Glomerular visceral epithelial cell (primary cell): ENCODE results near the gene BEGAIN.
"Not testable (repeated sequence)": the region's sequence is repeated elsewhere in the genome, so short reads cannot be mapped to it uniquely, and the experiment has no call there.

Experiments
- DNase-seq: peaks from one replicate; pipeline ENCODE4 v3.0.0-alpha.2; 2016; ENCODE audit errors: extremely low spot score

The BEGAIN gene

DNA sequence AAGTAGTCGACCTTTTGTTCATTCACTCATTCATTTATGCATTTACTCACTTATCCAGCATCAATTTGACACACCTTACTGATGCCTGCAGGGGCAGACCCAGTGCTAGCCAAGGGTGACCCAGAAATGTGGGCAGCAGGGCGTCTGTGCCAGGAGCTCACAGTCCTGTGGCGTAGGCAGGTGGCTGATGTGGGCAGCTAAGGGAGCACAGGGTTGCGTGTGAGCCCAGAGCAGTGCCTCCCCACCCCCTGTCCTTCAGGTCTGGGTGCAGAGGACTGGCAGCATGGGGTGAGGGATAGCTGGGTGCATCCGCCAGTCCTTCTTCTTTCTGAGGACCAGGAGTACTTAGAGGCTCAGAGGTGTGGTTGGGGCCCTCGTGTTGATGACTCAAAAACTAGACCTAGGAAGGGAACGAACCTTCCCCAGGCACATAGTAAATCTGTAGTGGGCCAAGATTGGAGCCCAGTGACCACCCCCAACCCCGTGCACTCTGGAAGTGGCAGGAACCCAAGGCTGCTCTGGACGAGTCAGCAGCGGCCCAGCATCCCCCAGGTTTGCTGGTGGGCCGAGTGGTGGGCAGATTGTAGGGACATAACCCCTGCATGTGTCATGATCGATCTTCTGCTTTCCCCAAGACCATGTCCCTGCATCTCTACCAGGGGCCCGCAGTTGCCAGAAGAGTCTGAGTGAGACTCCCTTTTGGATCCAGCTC lies 63.9 kb downstream of the BEGAIN start:
- DNase-seq, result no peak

DNA sequence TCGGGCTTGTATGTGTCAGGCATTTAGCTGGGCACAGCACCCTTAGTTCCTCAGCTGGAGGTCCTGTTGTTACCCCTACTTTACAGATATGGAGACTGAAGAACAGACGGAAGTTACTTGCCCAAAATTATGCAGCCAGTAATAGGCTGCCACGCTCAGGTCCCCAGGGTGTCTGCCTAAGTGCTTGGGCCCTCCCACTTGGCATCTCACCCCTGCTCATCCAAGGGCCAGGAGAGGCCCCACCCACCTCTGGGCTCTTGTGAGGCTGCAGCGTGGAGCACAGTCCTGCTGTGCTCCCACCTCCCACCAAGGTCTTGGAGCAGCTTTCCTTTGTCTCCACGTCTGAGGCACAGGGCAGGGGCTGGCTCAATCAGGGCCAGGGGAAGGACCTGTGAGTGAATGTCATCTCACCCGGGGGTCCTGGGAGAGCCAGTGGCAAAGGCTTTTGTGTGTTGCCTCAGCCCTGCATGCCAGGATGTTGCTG lies 64.6 kb downstream of the BEGAIN start:
- DNase-seq, result no peak

DNA sequence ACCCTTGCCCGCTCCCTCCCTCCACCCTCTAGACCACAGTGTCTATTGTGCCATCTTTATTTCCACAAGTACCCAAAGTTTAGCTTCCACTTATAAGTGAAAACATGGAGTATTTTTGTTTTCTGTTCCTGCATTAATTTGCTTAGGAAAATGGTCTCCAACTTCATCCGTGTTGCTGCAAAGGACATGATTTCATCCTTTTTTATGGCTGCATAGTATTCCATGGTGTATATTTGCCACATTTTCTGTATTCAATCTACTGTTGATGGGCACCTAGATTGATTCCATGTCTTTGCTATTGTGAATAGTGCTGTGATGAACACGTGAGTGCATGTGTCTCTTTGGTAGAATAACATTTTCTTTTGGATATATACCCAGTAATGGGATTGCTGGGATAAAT lies 81.2 kb downstream of the BEGAIN start:
- DNase-seq, result not testable (repeated sequence)

DNA sequence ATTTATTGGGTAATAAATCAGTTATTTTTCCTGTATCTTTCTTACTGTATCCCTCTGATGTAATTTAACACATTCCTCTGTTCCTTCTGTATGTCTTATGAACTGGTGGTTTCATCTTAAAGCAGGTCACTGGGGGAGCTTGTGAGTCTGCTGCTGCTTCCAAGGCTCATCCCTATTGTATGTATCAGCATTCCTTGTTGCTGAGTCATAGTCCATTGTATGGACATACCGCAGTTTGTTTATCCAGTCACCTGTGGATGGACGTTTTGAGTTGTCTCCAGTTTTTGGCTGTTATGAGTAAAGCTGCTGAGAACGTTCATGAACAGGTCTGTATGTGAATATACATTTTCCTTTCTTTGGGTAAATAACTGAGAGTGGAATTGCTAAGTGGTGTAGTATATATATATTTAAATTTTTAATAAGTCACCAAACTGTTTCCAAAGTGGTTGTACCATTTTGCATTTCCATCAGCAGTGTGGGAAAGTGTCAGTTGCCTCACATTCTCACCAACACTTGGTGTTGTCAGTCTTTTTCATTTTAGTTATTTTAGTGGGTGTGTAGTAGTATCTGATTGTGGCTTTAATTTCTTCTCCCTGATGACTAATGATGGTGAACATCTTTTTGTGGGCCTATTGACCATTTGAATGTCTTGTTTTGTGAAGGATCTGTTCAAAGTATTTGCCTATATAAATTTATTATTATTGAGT lies 82.7 kb downstream of the BEGAIN start:
- no peak for DNase-seq

DNA sequence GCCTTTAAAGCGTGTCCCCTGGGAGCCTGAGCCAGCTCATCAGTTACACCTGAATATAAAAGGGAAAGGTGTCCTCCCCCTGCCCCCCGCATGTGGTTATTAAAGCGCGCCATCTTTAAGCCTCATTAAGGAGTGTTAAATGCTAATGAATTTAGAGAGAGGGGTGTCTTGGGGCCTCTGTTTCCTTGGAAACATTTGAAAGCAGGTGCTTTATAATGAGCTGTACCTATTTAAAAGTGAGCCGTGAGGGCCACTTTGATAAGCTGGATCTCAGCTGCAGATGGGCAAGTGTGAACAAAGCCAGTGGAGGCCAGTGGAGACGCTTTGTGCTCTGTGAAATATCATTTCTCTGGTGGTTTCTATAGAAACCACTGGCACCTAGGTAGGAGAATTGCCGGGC lies 84.0 kb downstream of the BEGAIN start:
- no peak for DNase-seq

DNA sequence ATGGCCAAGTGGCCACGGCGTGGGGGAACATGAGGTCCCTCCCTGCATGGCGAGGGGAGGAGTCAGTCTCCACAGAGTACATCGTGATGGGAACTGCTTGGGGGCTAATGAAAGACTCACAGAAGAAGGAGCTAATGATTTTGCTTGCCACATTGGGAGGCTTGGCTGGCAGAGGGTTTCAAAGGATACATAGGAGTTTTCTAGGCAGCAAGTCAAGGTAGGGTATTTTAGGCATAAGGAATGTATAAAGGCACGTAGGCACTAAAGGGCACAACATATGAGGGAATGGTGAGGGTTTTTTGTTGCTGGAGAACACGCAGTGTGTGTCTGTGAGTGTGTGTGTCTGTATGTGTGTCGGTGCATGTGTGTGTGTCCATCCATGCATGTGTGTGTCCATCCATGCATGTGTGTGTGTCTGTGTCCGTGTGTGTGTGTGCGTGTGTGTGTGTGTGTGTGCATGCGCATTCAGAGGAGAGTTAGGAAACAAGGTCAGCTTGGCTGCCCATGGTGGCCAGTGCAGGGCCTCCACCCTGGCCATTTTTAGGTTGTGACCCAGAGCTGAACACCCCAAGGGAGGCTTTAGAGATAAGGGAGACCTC lies 84.5 kb downstream of the BEGAIN start:
- DNase-seq, result no peak

DNA sequence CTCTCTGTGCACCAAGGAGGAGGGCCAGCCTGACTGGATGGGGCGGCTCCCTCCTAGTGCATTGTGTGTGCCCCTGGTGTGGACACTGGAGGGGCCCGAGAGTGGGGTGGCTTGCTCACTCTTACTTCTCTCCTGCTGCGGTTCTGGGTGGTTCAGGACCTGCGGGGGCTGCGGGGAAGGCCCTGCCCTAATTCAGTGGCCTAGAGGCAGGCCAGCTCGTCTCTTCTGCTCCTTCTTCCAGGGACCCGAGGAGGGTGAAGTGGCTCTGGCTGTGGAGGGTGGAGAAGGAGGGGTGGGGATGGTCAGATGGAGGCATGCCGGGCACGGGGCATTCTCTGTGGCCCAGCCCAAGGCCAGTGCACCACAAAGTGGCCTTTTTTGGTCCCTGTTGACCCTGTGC lies 87.1 kb downstream of the BEGAIN start:
- no peak for DNase-seq

DNA sequence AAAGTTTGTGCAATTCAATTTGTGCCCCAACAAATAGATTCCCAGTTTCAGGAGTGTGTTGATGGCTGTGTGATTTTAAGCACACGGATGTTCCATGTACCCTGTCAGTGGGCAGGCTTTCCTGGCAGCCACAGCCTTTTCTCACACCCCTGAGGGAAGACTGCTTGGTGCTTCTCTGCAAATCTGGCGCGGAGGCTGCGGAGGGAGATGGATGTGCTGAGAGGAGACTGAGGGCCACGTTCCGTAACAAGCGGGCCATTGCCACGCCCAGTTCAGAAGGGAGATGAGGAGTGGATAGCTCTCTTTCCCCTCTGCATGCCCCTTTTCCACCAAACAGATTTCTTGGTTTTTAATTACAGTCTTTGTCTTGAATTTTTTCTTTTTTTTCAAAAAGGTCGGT lies 89.1 kb downstream of the BEGAIN start:
- DNase-seq, result no peak

DNA sequence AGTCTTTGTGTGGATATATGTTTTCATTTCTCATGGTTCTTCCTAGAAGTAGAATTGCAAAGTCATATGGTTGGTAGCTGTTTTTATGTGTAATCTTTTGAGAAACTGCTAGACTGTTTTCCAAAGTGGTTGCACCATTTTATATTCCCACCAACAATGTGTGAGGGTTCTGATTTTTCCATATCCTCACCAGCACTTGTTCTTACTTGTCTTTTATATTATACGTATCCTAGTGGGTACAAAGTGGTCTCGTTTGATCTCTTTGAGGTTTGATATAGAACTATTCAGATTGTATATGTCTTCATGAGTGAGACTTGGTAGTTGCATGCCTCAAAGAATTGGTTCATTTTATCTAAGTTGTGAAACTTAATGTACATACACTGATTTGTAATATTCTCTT lies 91.3 kb downstream of the BEGAIN start:
- no peak for DNase-seq

DNA sequence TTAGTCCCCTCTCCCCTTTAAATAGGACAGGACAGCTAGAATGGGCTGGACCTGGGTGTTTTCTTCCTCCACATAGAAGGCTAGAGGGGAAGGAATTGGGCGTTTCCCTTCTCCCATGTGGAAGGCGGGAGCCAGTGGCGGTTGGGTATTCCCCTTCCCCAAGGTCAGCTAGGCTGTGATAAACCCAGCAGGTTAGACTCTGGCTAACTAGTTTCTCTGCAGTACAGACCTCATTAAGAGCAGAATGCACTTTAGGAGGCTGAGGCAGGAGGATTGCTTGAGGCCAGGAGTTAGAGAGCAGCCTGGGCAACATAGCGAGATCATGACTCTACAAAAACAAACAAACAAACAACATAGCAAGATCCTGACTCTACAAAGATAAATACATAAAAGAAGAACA lies 92.6 kb downstream of the BEGAIN start:
- DNase-seq, result no peak

DNA sequence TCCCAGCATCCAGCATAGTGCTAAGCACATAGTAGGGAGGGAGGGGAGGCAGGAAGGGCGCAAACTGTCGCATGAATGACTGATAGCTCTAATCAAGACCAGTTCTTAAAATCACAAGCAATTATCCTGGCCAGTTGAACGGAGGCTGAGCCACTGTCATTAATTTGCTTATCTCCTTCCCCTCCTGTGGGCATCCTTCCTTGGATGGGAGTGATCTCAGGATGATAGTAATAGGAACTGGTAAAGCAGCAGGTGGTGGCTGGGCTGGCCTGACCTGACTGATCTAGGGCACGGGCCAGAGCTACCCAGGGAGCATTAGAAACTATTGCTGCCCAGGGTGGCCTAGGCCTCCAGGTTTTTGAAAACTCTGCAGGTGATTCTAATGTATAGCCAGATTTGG lies 97.0 kb downstream of the BEGAIN start:
- no peak for DNase-seq

DNA sequence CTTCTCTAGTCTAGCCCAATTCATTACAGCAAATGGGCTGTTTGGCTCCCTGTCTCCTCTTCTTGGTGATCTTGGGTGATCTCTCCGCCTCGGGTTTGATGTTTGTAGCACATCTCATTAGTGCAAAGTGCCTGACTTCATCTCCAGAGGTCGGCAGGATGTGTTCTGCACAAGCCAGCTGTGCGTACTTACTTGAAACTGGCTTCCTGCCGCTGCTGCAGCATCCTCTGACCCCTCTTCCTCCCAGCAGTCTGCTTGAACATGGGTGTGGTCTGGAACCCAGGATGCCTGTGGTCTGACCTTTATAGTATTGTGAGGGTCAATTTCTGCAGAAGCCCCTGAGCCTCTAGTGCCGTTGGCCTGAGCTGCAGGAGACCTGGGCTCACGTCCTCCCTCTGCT lies 99.2 kb downstream of the BEGAIN start:
- no peak for DNase-seq

DNA sequence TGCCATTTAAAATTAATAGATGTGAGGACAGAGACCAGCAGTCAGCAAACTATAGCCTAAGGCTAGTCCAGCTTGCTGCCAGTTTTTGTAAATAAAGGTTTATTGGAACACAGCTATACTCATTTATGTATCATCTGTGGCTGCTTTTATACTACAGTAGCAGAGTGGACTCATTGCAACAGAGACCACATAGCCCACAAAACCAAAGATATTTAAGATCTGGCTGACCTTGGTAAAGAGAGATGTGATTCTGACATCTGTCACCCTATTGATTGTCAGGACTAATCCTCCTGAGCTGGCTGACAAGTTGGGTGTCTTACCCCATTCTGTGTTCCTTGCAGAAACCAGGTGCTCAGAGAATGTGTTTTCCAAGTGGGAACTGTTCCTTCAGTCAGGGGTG lies 99.9 kb downstream of the BEGAIN start:
- DNase-seq, result no peak
